PC-3 (cell line): ENCODE data around the gene NKAPD1. TPM values are rescaled to one million over a fixed set of nuclear protein-coding genes. Genes with fewer than 3 reads are reported as not detected.

Experiments used
- ATAC-seq: fragments of 200-7000 bp; cut with Tn5 transposase; 2 replicates; pipeline ENCODE4 v1.9.1; 2020; ENCODE audit warnings: mild to moderate bottlenecking, moderate library complexity
- BruUV-seq: library from RNA; stranded (reverse); fragments of 400-500 nt; replicated peaks from 2 replicates; lab custom pipeline; 2021; lab: Mats Ljungman, UMichigan
- CTCF ChIA-PET: fragments of 300-600 bp; sonication (Branson Sonifier 250); formaldehyde crosslinking; loops from one replicate; lab custom pipeline; 2022; ENCODE audit warnings: antibody characterized with exemption; lab: Charles Lee
- POLR2A ChIA-PET: fragments of 300-600 bp; sonication (Branson Sonifier 250); formaldehyde crosslinking; loops from one replicate; lab custom pipeline; 2022; ENCODE audit warnings: antibody characterized with exemption; ENCODE audit not compliant: unreplicated experiment; lab: Charles Lee
- DNase-seq: peaks from one replicate; pipeline ENCODE4 v3.0.0-alpha.2; 2015
- H2AFZ ChIP-seq: fragments of 300-600 bp; sonication (generic); 2 replicates; pipeline ENCODE4 v1.6.0; 2016; ENCODE audit warnings: antibody characterized with exemption, low read length
- H3F3A ChIP-seq: fragments of 300-600 bp; sonication (generic); one replicate; pipeline ENCODE4 v1.6.0; 2017; ENCODE audit warnings: antibody characterized with exemption, low read length, control low read depth, mild to moderate bottlenecking; ENCODE audit not compliant: unreplicated experiment
- H3K27ac ChIP-seq: fragments of 300-600 bp; sonication (generic); 2 replicates; pipeline ENCODE4 v1.5.1; 2016; ENCODE audit warnings: mild to moderate bottlenecking, low read length
- H3K27me3 ChIP-seq: fragments of 300-600 bp; sonication (generic); 2 replicates; pipeline ENCODE4 v1.6.1; 2016; ENCODE audit warnings: low read length, mixed read lengths
- H3K36me3 ChIP-seq: fragments of 300-600 bp; sonication (generic); 2 replicates; pipeline ENCODE4 v1.6.1; 2016; ENCODE audit warnings: low read depth, mixed run types, low read length, mixed read lengths
- H3K4me1 ChIP-seq: fragments of 300-600 bp; sonication (generic); 2 replicates; pipeline ENCODE4 v1.5.1; 2016; ENCODE audit warnings: low read length; ENCODE audit not compliant: insufficient read depth
- H3K4me2 ChIP-seq: fragments of 300-600 bp; sonication (generic); 2 replicates; pipeline ENCODE4 v1.6.0; 2016; ENCODE audit warnings: low read length
- H3K4me3 ChIP-seq: fragments of 300-600 bp; sonication (generic); 2 replicates; pipeline ENCODE4 v1.5.1; 2016; ENCODE audit warnings: mild to moderate bottlenecking, low read length, mixed read lengths
- H3K79me2 ChIP-seq: fragments of 300-600 bp; sonication (generic); 2 replicates; pipeline ENCODE4 v1.6.1; 2017; ENCODE audit warnings: low read length, mixed read lengths
- H3K9ac ChIP-seq: fragments of 300-600 bp; sonication (generic); 2 replicates; pipeline ENCODE4 v1.6.0; 2016; ENCODE audit warnings: mild to moderate bottlenecking, low read length
- H3K9me2 ChIP-seq: fragments of 300-600 bp; sonication (generic); replicated peaks from 2 replicates; pipeline ENCODE4 v1.6.1; 2016; ENCODE audit warnings: mixed run types, low read length, mixed read lengths
- H3K9me3 ChIP-seq: fragments of 300-600 bp; sonication (generic); 2 replicates; pipeline ENCODE4 v1.6.1; 2016; ENCODE audit warnings: low read length, mixed read lengths
- H4K20me1 ChIP-seq: fragments of 300-600 bp; sonication (generic); 2 replicates; pipeline ENCODE4 v1.6.1; 2016; ENCODE audit warnings: low read length, mixed read lengths
- EZH2 ChIP-seq: fragments of 300-600 bp; sonication (generic); IDR thresholded peaks from one replicate; pipeline ENCODE4 v1.6.1; 2017; ENCODE audit warnings: antibody characterized with exemption, mild to moderate bottlenecking, low read length; ENCODE audit not compliant: unreplicated experiment
- EZH2phosphoT487 ChIP-seq: fragments of 300-600 bp; sonication (generic); IDR thresholded peaks from 2 replicates; pipeline ENCODE4 v1.6.1; 2018; ENCODE audit warnings: mild to moderate bottlenecking, antibody characterized with exemption, low read length, borderline replicate concordance
- intact Hi-C: fragments of 100-400 bp; cut with micrococcal nuclease; formaldehyde crosslinking; loops from 2 replicates; pipeline ENCODE4 v1.9.0; 2023
- total RNA-seq: library from RNA; depleted of rRNA; stranded (reverse); fragments of >200 nt; gene quantifications from 2 replicates; pipeline ENCODE4 v1.2.3, GENCODE V29; 2014
- TF ChIP-seq, protein P1 (sequence below): fragments of 300-600 bp; sonication (generic); conservative IDR thresholded peaks from 2 replicates; pipeline ENCODE4 v1.5.1; 2017; ENCODE audit warnings: antibody characterized with exemption, low read depth, mild to moderate bottlenecking, low read length

The NKAPD1 gene
- total RNA-seq, 1 experiment from 2014 or later = 34.3 TPM

DNA sequence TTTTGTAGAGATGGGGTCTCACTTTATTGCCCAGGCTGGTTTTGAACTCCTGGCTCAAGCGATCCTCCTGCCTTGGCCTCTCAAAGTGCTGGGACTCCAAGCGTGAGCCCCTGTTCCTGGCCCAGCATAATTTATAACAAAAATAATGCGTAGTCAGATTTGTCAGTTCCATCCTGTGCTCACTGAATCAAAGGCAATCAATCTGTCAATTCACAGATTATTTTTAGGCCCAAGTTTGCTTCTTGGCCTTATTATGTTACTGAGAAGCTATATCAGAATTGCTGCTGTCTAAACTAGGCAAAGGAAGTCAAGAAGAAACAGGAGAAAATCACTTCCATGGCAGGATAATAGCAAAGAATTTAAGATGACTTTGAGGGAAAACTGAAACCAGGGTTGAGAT is 40.2 kb upstream of the NKAPD1 start:
- no peaks in the 10 kb centered on the region for H4K20me1 ChIP-seq
- H3K4me2 ChIP-seq = no peak overlapping the region
- no peaks in the 10 kb centered on the region for H3F3A ChIP-seq
- no peak overlapping the region for H2AFZ ChIP-seq
- peaks cover 56% of the 10 kb centered on the region for H3K36me3 ChIP-seq
- H3K9me2 ChIP-seq = no peaks in the 10 kb centered on the region
- BruUV-seq = no TSS peak
- no peak for DNase-seq
- H3K79me2 ChIP-seq = peaks cover 4% of the 10 kb centered on the region; the same call in 1 of the 2 replicates
- no peaks in the 10 kb centered on the region for H3K27me3 ChIP-seq
- no peaks in the 10 kb centered on the region for H3K9me3 ChIP-seq
- TF ChIP-seq EZH2 (no peak), EZH2phosphoT487 (no peak)
- TF ChIP-seq, protein P1, sequence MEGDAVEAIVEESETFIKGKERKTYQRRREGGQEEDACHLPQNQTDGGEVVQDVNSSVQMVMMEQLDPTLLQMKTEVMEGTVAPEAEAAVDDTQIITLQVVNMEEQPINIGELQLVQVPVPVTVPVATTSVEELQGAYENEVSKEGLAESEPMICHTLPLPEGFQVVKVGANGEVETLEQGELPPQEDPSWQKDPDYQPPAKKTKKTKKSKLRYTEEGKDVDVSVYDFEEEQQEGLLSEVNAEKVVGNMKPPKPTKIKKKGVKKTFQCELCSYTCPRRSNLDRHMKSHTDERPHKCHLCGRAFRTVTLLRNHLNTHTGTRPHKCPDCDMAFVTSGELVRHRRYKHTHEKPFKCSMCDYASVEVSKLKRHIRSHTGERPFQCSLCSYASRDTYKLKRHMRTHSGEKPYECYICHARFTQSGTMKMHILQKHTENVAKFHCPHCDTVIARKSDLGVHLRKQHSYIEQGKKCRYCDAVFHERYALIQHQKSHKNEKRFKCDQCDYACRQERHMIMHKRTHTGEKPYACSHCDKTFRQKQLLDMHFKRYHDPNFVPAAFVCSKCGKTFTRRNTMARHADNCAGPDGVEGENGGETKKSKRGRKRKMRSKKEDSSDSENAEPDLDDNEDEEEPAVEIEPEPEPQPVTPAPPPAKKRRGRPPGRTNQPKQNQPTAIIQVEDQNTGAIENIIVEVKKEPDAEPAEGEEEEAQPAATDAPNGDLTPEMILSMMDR = no peak
- H3K9ac ChIP-seq = no peak overlapping the region
- no peaks in the 10 kb centered on the region for H3K4me1 ChIP-seq
- intact Hi-C loops = no loop called here
- no peak overlapping the region for H3K4me3 ChIP-seq
- ATAC-seq = no peak
- CTCF ChIA-PET = no interaction called here
- POLR2A ChIA-PET = no interaction called here
- H3K27ac ChIP-seq = no peak overlapping the region

DNA sequence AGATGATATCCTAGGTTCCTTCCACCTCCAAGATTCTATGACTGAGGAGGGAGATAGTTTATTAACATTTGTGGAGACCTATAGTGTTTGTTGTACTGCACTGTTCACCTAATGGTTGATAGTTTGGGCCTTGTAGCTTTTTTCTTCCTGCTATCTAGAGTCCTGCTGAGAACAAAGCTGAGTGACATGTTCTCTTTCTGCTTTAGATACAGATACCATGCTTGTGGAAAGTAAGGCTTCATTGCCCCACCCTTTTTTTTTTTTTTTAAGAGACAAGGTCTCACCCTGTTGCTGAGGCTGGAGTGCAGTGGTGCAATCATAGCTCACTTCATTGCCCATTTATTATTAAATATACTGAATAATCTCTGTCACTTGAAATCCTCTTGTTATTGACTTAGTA is 36.6 kb upstream of the NKAPD1 start:
- Histone ChIP-seq H3K9ac (no peak overlapping the region), H2AFZ (no peak overlapping the region), H3K4me3 (no peak overlapping the region), H3K27ac (no peak overlapping the region), H3K36me3 (peaks cover 56% of the 10 kb centered on the region), H3F3A (peaks cover 6% of the 10 kb centered on the region), H3K4me1 (peaks cover 7% of the 10 kb centered on the region), H4K20me1 (no peaks in the 10 kb centered on the region), H3K4me2 (no peak overlapping the region), H3K27me3 (no peaks in the 10 kb centered on the region), H3K9me2 (no peaks in the 10 kb centered on the region), H3K9me3 (no peaks in the 10 kb centered on the region), H3K79me2 (no peaks in the 10 kb centered on the region)
- ATAC-seq (no peak), DNase-seq (no peak)
- TF ChIP-seq EZH2 = no peak
- no TSS peak for BruUV-seq
- CTCF ChIA-PET = no interaction called here
- POLR2A ChIA-PET = no interaction called here
- intact Hi-C loops = no loop called here

DNA sequence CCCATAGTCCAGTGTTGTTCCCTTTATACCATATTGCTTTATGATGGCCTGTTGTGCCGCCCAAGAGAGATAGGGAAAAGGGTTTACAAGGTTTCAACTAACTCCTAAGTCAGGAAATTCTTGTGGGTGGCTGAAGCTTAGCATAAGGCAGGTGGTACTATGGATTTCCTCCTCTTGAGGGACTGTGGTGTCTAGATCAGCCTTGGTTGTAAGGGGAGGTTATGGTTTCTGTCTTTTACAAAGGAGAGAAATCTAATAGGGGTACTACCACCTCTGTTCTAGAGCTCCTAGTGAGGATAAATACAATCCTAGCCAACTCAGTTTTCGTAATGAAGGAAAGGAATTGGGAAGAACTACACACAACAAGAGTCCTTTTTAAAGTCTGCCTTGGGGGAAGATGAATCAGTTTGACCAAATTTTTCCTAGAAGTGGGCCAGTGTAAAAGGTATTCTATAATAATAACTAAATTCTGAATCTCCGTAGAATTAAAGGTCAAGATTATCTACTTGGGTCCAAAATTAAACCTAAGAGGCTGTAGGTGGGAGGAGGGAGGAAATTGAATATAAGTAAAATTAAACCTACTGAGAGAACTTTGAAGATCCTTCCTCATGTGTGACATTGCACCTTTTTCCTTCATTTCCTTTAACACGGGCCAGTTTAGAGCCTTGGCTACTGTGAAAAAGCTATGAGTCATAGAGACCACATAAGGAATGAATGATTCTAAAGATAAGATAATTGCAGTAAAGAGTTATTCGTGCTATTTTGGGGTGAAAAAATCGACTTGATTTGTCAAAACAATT is 31.7 kb upstream of the NKAPD1 start:
- H3F3A ChIP-seq = peaks cover 7% of the 10 kb centered on the region
- H4K20me1 ChIP-seq = no peaks in the 10 kb centered on the region
- H3K9me2 ChIP-seq = no peaks in the 10 kb centered on the region
- H3K4me1 ChIP-seq = peaks cover 12% of the 10 kb centered on the region
- CTCF ChIA-PET = no interaction called here
- H3K9ac ChIP-seq = no peak overlapping the region
- H3K4me2 ChIP-seq = 0 out of 2 replicates have a peak overlapping the region, but pooled peaks have one; percentile 5
- H3K79me2 ChIP-seq = no peaks in the 10 kb centered on the region; the same call in 1 of the 2 replicates
- no TSS peak for BruUV-seq
- H3K27me3 ChIP-seq = no peaks in the 10 kb centered on the region
- peaks cover 65% of the 10 kb centered on the region for H3K36me3 ChIP-seq
- H3K9me3 ChIP-seq = no peaks in the 10 kb centered on the region
- TF ChIP-seq EZH2 = no peak
- no peak for TF ChIP-seq EZH2phosphoT487
- TF ChIP-seq, protein P1 = no peak
- no peak overlapping the region for H2AFZ ChIP-seq
- POLR2A ChIA-PET = no interaction called here
- H3K4me3 ChIP-seq = no peak overlapping the region
- peak; percentile 54 for ATAC-seq
- no peak overlapping the region; the same call in 1 of the 2 replicates for H3K27ac ChIP-seq
- intact Hi-C loops = no loop called here
- DNase-seq = peak; percentile 41
